ENCODE measurements around the gene FOXK2.

- TF ChIP-seq CTCF (IDR thresholded peaks at IDR 0.05), result no peak
- TF ChIP-seq POLR2A (IDR thresholded peaks at IDR 0.05), result no peak
Measured at GRCh38 chr17:82602986-82603710, 83.6 kb downstream of the FOXK2 start.
